Measurements from ENCODE around the gene IL6.
"Not testable (repeated sequence)": the region's sequence is repeated elsewhere in the genome, so short reads cannot be mapped to it uniquely, and the experiment has no call there.

Gene IL6

DNA sequence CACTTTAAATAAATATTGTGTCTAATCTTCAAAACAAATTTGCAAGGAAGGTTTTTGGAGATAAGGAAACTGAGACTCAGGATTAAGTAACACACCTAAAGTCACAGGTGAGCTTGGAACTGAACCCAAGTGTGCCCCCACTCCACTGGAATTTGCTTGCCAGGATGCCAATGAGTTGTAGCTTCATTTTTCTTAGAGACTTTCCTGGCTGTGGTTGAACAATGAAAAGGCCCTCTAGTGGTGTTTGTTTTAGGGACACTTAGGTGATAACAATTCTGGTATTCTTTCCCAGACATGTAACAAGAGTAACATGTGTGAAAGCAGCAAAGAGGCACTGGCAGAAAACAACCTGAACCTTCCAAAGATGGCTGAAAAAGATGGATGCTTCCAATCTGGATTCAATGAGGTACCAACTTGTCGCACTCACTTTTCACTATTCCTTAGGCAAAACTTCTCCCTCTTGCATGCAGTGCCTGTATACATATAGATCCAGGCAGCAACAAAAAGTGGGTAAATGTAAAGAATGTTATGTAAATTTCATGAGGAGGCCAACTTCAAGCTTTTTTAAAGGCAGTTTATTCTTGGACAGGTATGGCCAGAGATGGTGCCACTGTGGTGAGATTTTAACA lies 1.5 kb downstream of the IL6 start:
- DNase-seq: no peak

DNA sequence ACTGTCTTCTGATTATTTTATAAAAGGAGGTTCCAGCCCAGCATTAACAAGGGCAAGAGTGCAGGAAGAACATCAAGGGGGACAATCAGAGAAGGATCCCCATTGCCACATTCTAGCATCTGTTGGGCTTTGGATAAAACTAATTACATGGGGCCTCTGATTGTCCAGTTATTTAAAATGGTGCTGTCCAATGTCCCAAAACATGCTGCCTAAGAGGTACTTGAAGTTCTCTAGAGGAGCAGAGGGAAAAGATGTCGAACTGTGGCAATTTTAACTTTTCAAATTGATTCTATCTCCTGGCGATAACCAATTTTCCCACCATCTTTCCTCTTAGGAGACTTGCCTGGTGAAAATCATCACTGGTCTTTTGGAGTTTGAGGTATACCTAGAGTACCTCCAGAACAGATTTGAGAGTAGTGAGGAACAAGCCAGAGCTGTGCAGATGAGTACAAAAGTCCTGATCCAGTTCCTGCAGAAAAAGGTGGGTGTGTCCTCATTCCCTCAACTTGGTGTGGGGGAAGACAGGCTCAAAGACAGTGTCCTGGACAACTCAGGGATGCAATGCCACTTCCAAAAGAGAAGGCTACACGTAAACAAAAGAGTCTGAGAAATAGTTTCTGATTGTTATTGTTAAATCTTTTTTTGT lies 2.3 kb downstream of the IL6 start:
- no peak for DNase-seq

DNA sequence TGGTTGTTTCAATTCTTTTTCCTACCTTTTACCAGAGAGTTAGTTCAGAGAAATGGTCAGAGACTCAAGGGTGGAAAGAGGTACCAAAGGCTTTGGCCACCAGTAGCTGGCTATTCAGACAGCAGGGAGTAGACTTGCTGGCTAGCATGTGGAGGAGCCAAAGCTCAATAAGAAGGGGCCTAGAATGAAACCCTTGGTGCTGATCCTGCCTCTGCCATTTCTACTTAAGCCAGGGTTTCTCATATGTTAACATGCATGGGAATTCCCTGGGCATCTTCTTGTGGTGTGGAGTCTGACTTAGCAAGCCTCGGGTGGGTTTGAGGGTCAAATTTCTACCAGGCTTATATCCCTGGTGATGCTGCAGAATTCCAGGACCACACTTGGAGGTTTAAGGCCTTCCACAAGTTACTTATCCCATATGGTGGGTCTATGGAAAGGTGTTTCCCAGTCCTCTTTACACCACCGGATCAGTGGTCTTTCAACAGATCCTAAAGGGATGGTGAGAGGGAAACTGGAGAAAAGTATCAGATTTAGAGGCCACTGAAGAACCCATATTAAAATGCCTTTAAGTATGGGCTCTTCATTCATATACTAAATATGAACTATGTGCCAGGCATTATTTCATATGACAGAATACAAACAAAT lies 3.2 kb downstream of the IL6 start:
- no peak for DNase-seq

DNA sequence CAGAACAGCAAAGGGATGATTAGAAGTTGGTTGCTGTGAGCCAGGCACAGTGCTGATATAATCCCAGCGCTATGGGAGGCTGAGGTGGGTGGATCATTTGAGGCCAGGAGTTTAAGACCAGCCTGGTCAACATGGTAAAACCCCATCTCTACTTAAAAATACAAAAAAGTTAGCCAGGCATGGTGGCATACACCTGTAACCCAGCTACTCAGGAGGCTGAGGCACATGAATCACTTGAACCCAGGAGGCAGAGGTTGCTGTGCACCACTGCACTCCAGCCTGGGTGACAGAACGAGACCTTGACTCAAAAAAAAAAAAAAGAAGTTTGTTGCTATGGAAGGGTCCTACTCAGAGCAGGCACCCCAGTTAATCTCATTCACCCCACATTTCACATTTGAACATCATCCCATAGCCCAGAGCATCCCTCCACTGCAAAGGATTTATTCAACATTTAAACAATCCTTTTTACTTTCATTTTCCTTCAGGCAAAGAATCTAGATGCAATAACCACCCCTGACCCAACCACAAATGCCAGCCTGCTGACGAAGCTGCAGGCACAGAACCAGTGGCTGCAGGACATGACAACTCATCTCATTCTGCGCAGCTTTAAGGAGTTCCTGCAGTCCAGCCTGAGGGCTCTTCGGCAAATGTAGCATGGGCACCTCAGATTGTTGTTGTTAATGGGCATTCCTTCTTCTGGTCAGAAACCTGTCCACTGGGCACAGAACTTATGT lies 4.1 kb downstream of the IL6 start:
- DNase-seq: no peak

DNA sequence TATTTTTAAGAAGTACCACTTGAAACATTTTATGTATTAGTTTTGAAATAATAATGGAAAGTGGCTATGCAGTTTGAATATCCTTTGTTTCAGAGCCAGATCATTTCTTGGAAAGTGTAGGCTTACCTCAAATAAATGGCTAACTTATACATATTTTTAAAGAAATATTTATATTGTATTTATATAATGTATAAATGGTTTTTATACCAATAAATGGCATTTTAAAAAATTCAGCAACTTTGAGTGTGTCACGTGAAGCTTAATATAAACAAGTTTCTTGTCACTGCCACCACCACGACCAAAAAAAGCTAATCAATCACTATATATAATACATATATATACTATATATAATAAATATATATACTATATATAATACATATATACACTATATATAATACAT lies 4.8 kb downstream of the IL6 start:
- no peak for DNase-seq

DNA sequence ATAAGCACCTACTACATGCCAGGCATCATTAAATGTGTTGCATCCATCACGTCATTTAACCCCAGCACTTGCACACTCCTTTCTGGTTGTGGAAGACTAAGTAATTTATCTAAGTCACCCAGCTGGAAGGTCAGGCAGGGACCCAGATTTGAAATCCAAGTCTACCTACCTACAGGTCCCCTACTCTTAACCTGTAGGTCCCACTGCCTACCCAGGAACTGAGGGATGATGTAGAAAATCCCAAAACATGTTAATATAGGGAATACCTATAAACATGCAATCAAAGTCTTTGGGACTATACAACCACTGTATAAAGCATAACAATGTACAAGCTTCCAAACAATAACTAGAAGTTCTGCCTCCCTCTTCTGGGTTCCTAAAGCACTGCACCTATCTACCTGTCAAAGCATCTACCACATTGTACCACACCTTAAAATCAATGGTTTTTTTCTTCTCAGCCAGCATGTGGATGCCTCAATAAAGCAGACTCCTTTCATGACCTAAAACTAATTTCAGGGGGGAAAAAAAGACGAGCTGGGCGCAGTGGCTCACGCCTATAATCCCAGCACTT lies 5.6 kb downstream of the IL6 start:
- DNase-seq: peak in 1 of 2 experiments; percentile 20

DNA sequence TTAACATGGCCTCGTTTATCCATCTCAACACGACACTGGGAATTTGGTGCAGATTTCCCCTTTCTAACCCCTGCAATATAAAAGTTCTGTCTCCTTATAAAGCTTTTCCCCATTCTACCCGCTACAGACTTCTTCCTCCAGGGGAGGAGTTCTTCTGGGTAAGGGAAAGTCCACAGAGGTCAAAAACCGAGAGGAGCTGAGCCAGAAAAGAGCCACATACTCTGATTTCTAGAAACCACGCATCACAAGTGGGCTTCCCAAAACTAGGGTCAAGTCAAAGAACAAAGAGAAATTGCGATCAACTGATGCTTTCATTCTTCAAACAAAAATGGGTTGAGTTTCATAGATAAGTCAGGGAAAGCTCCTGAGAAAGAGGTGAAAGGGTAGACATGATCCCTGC lies 6.8 kb downstream of the IL6 start:
- DNase-seq: no peak

DNA sequence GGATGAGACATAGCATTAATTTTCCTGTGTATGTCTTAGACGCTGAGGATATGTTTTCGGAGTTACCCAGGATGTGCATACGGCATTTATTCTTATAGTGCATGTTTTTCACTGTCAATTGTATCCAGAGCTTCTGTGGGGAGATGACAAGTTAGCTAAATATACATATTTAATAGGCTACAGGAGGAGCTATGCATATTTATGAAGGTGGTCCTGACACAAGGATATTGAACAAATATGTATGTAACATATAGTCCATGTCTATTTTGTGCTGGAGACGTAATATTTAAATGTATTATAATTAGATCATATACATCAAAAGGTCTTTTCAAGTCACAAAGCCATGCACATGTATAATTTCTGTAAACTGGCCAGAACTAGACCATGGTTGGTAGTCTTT lies 16.0 kb downstream of the IL6 start:
- DNase-seq: no peak

DNA sequence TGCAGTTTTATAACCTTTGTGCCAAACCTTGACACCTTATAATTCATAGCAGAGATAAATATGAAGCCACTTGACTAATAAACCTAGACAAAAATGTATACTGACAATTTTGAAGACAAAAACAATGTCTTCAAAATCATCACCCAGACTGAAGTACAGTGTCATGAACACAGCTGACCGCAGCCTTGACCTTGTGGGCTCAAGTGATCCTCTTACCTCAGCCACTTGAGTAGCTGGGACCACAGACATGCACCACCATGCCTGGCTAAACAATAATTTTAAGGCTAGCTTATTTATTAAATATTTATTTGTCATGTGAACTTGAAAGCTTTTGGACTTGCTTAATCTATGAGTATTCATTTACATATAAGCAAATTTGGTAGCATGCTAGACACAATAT lies 24.3 kb downstream of the IL6 start:
- DNase-seq: no peak

DNA sequence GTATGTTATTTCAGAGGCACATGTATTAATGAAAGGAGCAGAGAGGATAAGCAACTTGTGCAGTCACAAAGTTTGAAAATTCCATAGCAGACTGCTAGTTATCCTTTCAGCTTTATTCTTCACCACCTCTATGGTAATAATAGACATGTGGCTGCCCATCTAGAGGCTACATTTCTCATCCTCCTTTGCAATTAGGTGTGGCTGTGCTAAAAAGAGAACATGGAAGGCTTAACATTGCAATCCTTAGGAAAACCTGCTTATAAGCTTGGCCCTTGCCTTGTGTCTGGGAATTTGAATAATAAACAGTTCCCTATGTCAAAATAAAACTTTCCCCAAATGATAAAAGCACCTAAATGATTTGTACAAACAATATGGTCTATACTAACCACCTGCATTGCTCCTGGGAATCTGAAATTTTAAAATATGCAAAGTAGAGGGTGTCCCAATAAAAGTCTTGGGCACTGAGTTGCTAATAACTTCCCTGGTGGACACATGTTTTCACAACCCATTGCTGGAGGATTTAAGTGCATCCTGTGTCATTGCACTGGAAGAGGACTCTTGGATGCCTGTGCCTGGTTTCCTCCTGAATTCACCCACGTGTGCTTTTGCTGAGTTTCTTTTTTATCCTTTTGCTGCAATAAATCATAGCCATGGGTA lies 30.5 kb downstream of the IL6 start:
- no peak for DNase-seq

DNA sequence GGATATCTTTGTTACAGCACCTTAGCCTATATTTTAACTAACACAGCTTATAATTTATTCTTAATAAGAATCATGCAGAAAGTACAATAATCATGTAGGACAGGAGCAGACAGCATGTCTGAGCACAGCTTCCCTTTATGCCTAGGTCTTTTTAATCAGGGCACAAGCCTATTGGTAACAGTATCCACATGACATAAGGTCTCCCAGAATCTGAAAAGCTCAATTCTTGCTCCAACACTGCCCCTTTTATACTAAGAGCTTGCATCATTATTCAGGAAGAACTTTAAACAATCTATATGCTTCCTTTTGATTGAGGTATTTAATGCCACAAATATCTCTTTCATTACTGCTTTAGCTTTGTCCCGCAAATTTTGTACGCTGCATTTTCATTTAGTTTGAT lies 31.6 kb downstream of the IL6 start:
- no peak for DNase-seq

DNA sequence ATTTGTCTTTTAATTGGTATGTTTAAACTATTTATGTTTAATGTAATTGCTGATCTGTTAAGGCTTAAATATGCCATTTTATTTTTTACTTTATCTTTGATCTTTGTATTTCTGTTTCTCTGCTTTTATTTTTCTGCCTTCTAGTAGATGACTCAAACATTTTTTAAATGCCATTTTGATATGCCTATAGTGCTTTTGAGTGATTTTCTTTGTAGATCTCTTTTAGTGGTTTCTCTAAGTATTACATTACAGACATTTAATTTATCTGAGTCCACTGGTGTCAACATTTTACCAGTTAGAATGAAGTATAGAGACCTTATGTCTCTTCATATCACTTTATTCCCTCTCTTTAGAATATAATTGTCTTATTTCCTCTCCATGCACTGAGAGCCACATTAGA lies 32.7 kb downstream of the IL6 start:
- no peak for DNase-seq

DNA sequence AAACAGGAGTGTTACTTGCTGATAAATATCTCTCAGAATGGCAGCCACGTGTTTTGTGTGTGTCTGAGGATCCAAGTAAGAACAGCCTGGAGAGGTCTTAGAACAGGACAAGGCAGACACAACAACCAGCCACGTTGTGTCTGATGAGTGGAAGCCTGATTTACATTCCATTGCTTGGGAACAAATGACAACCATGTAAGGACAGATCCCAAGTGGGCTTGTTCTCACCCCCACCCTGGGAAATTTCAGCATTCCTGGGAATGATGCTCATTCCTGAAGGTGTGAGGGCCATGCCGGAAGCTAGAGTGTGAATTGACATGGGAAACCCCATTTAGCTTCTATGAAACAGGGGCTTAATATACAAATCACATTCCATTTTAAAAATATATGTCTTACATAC lies 35.9 kb downstream of the IL6 start:
- no peak for DNase-seq

DNA sequence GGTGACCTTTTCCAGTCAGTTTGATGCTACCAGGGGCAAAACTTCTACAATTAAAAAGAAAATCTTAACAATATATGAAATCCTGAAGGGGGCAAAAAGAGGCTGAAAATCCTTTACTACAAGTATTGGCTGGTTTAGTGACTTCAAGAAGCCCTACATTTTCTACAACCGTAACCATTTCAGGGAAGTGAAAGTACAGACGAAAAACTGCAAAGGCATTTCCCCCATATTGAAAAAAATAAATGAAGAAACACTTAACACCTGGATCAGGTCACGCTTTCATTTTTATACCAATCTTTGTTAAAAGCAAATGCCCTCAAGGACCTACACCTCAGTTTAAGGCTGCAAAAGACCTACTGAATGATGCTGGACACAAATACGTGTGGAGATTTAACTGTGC lies 38.6 kb downstream of the IL6 start:
- no peak for DNase-seq

DNA sequence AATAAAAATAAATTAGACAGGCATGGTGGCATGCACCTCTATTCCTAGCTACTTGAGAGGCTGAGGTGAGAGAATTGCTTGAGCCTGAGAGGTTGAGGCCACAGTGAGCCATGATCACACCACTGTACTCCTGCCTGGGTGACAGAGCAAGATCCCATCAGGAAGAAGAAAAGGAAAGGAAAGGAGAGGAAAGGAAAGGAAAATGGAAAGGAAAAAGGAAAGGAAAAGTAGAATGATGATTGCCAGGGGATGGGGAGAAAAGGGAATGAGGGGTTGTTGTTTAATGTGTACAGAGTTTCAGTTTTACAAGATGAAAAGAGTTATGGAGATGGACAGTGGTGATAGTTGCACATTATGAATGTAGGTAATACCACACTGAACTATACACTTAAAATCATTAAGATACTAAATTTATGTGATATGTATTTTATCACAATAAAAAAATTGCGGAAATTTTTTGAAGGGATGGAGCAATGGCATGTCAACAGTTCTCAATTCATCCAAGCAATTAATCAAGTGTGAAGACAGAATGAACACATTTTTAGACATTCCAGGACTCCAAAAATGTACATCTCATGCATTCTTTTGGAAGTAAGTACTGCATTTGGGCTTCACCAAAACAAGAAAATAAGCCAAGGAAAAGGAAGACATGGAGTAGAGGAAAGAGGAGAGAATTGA lies 44.3 kb downstream of the IL6 start:
- DNase-seq: no peak

DNA sequence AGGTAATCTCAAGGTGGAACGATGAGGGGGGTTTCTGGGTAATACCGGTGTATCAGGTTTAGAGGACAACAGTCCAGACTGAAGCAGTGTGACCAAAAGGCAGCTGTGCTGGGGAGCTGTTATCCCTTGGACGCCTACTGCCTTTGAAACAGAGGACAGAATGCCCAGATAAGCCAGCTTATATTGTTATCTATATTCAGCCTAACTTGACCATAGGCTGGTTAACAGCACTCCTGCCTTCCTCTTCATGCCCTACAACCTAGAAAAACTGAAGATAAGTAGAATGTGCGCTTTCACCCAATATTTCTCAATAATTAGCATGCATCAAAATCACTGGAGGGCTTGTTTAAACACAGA lies 44.9 kb downstream of the IL6 start:
- DNase-seq: no peak

DNA sequence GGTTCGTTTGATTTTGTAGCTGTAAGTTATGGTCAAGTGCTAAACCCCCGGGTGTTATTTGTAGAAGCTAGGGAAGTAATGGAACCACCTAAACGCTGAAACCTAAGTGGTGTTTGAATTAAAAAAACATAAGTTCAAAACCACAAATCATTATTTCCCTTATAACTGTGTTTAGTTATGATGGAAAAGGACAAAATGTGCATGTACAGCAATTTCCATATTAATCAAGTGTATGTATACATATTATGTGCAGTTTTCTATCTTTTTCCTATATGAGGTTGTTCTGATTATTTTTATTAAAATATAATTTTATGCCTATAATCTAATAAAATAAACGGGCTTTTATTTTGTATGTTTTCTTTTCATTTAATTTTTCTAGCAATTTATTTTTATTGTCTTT lies 45.9 kb downstream of the IL6 start:
- no peak for DNase-seq

DNA sequence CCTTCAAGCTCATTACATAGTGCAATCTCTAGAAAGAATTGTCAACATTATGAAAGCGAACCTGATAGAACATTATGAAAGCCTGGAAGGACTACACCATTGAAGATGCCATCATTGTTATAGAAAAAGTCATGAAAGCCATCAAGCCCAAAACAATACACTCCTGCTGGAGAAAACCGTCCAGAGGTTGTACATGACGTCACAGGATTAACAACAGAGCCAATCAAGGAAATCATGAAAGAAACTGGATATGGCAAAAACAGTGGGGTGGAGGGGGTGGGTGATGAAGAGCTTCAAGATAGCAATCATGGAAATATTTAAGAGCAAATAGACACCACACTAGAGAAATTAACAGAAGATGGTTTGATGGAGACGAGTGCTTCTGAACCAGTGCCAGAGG lies 50.0 kb downstream of the IL6 start:
- no peak for DNase-seq

DNA sequence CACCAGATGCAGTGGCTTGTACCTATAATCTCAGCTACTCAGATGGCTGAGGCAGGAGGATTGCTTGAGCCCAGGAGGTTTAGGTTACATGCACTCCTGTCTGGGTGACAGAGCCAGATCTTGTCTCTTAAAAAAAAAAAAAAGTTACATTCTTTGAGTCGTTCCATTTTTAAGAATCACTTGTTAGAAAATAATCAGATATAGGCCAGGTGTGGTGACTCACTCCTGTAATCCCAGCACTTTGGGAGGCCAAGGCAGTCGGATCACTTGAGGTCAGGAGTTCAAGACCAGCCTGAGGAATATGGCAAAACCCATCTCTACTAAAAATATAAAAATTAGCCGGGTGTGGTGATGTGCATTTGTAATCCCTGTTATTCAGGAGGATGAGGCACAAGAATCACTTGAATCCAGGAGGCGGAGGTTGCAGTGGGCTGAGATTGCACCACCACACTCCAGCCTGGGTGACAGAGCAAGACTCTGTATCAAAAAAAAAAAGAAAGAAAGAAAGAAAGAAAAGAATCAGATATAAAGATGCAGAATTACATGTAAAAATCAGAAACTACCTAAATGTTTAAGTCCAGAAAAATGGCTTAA lies 52.8 kb downstream of the IL6 start:
- not testable (repeated sequence) for DNase-seq

DNA sequence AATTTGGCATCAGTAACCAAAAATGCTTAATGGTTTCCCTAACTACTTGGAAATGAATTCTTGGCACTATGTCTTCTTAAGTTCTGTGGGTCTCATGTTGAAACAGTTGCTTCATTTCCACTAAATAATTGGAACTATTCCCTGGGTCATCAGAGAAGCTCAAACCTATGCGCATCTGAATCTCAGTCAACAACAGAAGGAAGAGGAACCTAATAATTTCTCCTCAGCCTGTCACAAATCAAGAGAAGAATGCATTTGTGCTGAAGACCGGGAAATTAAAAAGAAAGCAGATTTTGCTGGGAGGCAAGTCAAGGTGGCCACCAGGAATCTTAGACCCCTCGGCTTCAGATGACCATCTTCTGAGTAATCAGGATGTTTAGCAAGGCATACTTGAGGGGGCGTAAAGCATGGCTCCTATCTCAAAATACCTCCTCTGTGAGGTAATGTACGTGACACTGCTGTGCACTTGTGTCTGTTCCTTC lies 54.3 kb downstream of the IL6 start:
- no peak for DNase-seq
